PC-3 (cell line): ENCODE results near the gene CSMD2.

Experiments
- CTCF ChIP-seq: fragments of 300-600 bp; sonication (generic); conservative IDR thresholded peaks from 2 replicates; pipeline ENCODE4 v1.5.1; 2017; ENCODE audit warnings: antibody characterized with exemption, low read depth, mild to moderate bottlenecking, low read length
- EZH2 ChIP-seq: fragments of 300-600 bp; sonication (generic); IDR thresholded peaks from one replicate; pipeline ENCODE4 v1.6.1; 2017; ENCODE audit warnings: antibody characterized with exemption, mild to moderate bottlenecking, low read length; ENCODE audit not compliant: unreplicated experiment
- EZH2phosphoT487 ChIP-seq: fragments of 300-600 bp; sonication (generic); IDR thresholded peaks from 2 replicates; pipeline ENCODE4 v1.6.1; 2018; ENCODE audit warnings: mild to moderate bottlenecking, antibody characterized with exemption, low read length, borderline replicate concordance

GRCh38 chr1:33710967-33711366 is 454.1 kb downstream of the CSMD2 start:
- TF ChIP-seq CTCF (no peak), EZH2phosphoT487 (no peak), EZH2 (no peak)
